Measurements from ENCODE around the gene ACTN4.

ACTN4 gene

DNA sequence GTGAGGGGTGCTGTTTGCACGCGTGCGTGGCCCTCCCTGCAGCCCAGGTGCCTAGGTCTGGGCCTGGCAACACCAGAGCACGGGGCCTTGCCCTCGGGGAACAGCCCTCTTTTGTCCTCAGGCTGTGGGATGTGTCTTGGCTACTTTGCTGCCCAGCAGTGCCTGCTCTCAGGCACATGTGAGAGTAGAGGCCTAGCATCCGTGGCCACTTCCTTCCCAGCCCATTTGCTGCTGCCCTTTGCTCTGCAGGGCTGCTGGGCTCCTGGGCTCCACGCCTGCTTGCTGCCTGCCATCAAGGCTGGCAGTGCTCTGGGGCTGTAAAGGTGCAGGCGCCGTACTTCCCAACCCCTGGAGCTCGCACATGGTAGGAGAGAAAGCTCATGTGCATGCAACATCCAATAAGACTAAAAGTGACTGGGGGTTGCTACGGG, 50.2 kb downstream of the ACTN4 start:
- no peak for DNase-seq

DNA sequence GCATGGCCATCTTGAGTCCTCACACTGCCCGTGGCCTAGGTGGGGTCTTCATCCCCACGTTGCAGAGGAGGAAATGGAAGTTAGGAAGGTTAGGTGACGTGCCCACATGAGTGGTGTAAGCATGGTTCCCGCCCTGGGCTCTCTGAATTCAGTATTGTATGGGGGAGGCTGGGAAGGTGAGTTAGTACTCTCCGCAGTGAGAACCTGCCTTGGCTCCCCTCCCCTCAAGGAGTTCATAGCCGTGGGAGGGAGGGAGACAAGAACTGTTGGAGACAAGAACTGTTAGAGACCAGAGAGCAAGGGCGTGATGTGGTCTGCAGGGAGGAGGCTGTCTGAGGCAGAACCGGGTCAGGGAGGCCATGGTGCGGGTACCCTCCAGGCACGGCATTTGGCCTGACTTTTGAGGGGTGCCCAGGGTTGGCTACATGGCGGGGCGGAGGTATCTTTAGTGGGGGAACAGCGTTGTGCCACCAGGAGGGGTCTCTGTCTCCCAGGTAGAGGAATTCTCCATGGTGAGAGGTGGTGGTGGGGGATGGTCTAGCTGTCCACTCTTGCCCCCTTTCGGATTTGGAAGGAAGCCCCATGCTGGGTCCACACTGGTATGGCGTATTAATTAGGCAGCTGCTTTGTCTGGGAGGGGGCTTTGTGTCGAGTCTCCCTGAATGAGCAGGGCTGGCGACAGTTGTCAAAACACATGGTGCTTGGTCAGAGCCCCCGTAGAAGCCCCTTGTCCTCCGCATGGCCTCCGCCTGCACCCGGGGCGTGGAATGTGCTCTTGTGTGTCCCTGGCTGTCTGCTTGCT, 51.0 kb downstream of the ACTN4 start:
- no peak for DNase-seq

DNA sequence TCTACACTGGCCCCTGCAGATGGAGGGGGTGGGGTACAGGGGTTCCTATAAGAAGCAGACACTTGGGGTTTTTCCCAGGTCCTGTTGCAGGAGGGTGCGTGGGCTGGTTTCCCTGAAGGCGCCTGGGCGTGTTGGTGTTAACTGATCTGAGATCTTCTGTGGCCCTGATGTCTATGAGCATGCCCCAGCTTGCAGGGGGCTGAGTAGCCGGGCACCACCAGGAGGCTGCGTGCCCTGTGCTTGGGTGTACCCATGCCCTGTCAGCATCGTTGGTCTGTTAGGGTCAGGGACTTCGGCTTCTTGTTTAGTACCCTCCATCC, 51.5 kb downstream of the ACTN4 start:
- no peak for DNase-seq

DNA sequence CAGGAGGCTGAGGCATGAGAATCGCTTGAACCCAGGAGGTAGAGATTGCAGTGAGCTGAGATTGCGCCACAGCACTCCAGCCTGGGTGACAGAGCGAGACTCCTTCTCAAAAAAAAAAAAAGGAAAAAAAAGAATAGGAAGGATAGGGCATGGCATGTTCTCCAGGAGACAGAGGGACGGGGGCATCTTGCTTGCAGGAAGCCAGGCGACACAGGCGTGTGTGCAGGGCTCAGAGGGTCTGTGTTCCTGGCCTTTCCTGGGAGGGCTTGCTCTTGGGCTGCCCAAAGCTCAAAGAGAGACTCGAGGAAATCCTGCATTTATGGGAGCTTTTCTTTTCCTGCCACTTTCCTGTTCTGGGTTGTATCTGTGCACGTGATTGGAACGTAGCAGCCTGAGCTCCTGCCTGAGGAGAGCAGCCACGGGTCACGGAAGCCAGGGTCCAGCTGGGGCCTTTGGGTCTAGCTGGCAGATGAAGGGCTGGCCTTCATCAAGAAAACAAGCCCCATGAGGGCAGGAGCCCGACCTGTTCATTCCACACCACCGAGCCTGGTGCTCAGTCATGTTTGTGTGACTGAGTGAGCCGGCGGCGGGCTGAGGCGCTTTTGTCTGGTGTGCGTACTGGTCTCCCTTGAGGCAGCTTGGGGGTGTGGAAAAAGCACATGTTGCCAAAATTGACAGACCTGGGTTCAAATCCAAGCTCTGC, 52.3 kb downstream of the ACTN4 start:
- no peak for DNase-seq

DNA sequence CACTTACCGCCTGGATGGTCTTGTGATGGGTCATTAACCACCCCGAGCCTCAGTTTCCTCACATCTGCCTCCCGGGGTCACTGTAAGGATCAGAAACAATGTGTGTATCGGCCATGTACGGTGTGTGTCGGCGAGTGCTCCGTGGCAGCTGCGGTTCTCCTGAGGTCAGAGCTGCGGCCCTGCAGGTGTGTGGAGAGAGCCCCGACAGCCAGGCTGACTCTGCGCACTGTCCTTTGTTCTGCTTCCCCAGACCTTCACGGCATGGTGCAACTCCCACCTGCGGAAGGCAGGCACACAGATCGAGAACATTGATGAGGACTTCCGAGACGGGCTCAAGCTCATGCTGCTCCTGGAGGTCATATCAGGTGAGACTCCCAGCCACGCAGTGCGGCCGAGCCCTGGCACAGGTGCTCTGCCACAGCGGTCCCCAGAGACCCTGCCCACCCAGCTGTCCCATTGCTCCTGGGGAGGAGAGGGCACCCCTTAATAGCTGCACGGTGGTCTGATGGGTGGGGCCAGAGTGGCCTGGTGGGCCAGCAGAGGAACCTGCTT, 53.0 kb downstream of the ACTN4 start:
- no peak for DNase-seq

DNA sequence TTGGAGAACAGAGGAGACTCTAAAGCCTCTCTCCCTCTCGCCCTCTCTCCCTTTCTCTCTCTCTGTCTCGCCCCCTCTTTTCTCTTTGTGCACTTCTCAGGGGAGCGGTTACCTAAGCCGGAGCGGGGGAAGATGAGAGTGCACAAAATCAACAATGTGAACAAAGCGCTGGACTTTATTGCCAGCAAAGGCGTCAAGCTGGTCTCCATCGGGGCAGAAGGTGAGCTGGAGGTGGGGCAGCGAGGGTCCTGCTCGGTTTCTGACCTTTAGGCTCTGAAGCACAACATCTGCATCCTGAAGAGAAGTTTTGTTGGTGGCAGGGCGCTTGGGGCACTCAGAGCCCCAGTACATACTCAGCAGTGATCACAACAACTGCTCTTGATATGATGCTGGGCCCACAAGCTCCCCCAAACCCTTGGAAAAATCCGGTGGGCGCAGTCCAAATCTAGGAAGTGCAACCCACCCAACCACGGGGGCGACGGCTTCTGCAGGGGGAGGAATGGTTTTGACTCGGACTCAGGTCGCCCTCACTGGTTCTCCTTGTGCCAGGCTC, 53.5 kb downstream of the ACTN4 start:
- DNase-seq, result no peak

DNA sequence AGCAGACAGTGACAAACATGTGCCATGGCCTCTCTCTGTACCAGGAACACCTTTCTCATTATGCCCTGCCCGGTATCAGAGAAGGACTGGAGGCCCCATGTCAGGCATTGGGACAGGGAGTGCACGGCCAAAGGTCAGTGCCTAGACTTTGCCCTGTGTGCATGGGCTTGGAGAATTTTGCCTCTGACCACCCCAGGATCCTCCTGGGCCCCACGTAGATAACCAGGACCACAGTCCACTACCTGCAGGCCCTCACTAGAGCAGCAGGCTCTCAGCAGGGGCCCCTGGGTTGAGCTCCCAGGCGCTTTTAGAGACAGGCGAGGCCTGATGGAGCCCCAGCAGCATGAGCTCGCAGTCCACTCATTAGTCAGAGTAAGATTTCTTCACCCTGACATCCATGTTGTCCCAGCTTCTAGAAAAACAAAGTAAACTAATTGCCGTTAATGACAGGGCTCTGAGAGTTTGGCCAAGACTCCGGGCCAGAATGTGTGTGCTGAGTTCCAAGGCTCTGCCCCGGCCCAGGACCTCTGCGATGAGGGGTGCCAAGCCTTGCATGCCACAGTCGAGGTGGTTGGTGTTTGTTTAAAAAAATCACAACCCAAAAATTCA, 54.1 kb downstream of the ACTN4 start:
- DNase-seq, result no peak

DNA sequence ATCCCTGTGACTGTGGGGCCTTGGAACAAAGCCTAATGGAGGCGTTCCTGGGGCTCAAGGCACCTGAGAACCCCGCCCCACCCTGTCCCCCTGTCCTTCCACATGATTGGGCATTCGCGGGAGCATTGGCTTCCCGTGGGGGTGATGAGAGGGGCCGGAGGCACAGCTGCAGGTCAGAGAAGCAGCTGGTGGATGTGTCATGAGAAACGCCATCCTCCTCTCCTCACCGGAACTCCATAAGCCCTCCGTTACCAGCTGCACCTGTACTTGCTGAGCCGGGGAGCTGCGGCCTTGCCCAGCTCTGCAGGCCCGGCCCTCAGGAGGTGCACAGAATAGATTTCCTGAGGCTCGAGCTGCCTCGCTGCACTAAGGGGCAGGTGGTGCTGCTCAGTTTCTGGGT, 54.8 kb downstream of the ACTN4 start:
- DNase-seq, result no peak

DNA sequence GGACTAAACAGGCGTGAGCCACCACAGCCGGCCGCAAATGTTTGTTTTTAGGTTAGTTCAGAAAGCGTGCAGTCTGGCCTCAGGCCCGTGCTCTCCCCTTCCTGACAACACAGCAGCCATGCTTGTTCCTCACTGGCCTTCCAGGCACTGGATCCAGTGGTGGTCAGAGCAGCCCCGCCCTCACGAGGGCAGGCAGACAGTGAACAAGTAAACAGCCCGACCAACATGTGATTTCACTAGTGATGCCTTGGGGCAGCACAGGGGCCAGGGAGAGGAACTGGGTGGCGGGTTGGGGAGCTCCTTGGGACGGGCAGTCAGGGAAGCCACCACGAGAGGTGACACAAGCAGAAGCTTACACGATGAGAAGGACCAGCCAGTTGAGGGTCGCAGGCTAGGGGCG, 56.1 kb downstream of the ACTN4 start:
- DNase-seq, result no peak

DNA sequence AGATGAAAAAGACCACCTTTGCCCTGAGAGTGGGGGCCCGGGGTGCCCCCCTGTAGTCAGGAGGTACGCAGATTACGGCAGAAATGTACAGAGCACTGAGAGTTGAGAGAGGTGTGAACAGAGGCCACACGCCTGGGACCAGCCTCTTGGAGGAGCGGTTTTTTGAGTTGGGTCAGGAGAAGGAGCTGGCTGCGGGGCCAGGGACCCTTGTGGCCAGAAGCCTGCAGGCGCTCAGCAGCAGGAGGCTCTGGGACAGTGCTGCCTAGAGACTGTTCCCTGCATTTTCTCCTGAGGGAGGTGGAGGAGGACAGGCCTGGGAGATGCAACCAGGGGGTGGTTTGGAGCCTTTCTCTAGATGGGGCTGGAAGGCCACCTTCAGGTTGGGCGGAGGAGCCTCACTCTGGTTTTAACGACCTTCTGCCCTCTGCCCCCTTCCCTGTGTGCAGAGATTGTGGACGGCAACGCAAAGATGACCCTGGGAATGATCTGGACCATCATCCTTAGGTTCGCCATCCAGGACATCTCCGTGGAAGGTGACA, 57.1 kb downstream of the ACTN4 start:
- DNase-seq, result no peak

DNA sequence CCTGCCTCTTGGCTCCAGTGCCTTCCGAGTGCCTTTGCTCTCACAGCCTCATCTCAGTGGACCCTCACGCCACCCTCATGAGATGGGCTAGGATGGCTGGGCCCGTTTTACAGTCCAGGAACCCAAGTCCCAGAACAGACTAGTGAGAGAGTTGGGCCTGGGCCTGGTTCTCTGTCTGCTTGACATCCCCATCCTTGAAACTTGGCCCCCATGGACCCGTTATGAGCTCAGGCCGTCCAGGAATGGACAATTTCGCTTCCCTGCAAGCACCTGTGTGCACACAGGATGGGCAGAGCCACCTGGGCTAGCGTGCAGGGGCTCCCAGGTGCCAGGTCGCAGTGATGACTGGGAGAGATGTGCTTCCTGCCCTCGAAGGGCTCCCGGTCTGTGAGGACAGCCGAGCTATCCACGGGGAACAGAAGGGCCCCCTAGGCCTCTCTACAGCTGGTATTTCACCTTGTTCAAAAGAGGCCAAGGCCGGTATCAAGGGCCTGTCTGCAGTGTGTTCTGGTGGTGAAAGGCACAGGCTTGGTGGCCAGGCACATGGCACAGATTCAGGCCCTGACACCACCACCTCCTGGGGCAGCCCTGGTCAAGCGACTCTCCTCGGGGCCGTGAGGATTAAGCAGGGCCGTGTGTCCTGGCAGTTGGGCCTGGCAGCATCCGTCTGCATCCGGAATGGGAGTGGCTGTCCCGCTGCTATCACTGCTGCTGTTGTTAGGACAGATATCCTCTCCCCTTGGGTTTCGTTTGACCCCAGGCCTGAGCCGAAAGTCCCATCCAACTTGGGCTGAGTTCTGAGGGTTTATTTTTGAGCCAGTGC, 58.0 kb downstream of the ACTN4 start:
- DNase-seq, result no peak

DNA sequence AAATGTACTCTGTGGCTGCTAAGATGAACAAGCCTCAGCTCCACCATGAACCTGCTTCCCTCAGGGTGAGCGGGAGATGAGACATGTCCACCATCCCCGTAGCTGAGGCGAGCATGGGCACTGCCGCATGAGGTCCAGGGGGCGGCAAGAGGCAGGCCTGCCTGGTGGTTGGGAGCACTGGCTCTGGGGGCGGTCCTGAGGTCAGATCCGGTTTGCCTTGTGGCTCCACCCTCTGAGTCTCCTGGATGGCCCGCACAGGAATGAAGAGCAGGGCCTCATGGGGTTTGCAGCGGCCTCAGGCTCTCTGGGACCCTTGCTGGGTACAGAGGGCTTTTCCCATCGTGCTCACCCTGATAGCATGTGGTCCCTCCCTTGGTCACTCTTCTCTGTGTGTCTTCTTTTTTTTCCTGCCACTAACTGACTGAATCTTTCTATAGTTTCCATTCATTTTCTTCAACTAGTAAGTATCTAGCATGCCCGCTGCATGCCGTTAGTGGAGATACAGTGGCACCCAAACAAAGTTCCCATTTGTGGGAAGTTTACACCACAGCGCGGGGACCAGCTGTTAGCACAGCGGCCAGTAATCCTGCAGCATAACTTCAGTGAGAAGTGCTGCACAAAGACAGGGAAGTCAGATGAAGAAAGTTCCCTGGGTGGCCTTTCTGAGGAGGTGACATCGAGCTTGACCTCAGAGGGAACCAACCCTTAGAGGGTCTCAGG, 59.5 kb downstream of the ACTN4 start:
- no peak for DNase-seq

DNA sequence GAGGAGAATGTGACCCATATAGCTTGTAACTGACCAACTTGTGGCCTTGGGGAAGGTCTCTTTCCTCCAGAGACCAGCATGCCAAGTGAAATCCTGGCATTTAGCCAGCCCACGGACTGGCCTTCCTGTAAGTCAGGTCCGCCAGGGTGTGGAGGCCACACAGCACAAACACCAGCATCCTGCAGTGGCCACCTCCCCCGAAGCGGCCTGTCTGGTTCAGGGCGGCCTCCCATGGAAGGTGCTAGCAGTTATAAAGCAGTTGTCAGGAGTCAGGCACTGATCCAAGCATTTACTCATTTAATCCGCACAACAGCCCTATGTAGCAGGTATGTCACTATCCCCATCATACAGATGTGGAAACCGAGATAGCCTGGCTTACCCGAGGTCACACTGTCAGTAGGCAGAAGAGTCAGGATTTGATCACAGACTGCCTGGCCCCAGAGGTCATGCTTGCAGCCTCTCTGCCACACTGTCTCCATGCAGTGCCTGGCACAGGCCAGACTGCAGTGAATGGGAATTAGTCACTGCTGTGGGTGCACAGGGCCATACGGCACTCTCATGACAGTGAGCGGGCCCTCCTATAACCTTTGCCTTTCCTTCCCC, 60.2 kb downstream of the ACTN4 start:
- no peak for DNase-seq

DNA sequence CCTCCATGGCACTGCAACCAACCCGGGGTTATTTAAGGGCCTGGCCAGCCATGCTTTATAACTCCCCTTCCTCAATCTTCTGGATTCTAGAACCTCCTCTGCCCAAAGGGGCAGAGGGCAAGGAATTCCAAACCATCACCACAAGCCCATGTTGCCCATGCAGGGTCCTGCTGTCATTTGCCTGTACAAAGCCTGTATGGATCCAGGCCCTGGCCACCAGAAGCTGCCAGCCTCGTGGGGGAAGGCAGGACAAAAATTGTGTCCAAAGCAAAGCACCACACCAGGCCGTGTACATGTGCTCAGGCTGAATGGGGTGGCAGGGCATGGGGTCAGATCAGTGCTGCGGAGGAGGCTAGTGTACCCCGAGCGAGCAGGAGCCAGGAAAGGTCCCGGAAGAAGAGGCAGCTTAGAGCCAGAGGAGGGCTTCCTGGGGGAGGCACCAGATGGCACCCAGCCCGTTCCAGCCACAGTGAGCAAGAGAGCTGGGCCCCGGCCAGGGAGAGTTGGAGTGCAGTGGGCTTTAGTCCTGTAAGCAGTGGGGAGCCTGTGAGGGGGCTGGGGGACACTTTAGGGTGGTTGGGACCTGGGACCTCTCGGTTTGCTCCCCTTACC, 61.1 kb downstream of the ACTN4 start:
- DNase-seq, result no peak

DNA sequence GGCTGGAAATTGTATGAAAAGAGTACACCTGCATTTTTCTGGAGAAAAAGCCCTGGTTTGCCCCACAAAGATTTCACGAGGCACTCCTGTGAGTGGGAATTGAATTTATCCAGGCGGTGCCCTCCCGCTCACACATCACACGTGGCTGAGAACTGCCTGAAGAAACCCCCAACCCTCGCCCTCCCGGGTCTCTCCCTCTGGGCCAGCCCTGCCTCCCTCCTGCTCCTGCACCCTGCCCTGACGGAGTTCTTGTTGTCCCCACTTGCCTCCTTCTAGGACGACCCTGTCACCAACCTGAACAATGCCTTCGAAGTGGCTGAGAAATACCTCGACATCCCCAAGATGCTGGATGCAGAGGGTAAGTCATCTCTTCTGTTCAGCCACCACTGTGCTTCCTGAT, 61.7 kb downstream of the ACTN4 start:
- DNase-seq, result no peak

DNA sequence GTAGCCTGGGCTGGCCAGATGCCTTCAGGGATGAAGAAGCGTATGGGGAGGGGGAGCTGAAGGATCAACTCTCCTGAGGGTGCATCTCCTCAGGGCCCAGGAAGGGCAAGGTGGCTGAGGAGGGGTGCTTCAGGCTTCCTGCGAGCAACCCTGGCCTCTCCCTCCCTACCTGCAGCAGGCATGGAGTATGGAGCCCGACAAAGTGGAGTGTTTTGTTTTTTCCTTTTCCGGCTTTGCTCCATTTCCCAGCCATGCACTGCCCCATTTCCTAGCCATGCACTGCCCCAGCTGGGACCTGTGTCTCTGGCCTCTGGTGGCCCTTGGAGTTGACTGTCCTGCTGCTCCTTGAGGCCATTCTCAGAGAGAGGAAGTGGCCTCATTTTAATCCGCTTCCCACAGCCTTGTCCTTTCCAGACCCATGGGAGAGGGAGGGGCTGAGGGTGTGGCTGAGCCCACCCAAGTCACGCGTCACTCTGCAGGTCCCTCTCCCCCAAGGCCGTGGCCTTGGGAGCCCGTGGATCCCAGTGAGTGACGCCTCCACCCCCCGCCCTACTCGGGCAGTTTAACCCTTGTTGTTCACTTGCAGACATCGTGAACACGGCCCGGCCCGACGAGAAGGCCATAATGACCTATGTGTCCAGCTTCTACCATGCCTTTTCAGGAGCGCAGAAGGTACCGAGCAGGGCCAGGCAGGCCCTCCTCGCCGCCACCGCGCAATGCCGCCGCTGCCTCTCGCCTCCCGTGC, 62.4 kb downstream of the ACTN4 start:
- no peak for DNase-seq

DNA sequence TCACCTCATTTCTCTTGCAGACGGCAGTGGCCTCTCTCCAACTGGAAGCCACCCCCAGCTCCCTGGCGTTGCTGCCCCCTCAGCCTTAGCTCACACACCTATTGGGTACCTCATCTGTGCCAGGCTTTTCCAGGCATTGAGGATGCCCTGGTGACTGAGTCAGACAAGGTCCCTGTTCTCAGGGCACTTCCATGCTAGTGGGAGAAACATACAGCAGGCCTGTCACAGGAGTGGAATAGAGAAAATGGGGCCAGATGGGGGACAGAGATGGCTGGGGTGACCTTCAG, 62.9 kb downstream of the ACTN4 start:
- DNase-seq, result no peak

DNA sequence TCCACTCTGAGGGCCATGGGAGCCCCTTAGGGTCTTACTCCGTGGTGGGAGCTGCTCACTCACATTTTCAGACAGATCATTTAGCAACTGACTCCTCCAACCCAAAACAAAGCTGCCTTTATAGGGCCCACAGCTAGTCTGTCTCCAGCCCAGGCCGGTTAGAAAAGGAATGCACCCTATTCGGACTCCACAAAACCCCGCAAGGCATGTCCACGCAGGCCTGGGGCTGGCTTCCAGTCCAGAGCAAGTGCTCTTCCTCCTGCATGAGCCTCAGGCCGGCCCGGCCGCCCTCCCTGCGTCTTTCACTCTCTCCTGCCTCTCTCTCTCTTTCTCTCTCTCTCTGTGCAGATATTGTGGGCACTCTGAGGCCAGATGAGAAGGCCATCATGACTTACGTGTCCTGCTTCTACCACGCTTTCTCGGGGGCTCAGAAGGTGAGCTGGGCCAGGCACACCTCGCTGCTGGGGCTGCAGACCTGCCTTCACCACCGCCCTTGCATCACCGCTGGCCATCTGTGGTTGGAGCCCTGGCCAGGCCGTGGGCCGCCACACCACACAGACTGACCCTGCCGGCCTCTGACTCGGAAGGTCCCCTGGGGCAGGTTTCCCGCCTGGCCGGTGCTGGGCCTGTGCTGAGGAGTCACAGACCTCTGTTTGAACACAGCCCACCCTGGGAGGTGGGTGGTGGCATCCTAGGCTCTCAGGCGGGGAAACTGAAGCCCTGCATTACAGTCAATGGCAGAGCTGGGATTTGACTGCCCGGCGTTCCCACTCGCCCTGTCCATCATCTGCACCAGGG, 63.7 kb downstream of the ACTN4 start:
- no peak for DNase-seq

DNA sequence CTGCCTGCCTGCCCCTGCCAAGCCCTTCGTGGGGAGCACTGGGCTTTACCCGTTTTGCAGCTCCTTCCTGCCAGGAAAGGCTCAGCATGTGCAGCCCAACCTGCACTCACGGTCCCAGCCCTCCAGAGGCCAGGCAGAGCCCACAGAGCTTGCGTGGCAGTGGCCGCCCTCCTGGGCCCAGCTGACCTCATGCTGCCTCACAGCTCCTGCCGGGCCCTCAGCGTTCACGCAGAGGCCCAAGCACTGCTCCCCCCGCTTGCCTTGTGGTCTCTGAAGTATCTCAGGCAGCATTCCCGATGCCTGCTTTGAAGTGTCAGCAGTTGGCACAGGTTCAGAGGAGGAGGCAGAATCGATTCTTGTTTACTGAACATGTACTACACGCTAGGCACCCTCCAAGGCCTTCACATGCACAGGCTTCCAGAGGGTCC, 64.3 kb downstream of the ACTN4 start:
- no peak for DNase-seq
